Fibroblast of skin of back (primary cell): ENCODE data around the gene TMEM52B.
"Not testable (repeated sequence)": the region's sequence is repeated elsewhere in the genome, so short reads cannot be mapped to it uniquely, and the experiment has no call there.

Source experiments
- DNase-seq: peaks from one replicate; pipeline ENCODE4 v3.0.0-alpha.2; 2013

Gene TMEM52B

GRCh38 chr12:10211940-10212738, 33.3 kb downstream of the TMEM52B start:
- peak; percentile 99 for DNase-seq

GRCh38 chr12:10212739-10213131, 33.9 kb downstream of the TMEM52B start, which contains the start of gene GABARAPL1:
GABARAPL1 (plus strand) TSS chr12:10212877; CDS start chr12:10213130, 253 bp downstream.
- DNase-seq, result peak; percentile 76

- DNase-seq, result peak; percentile 62
Measured at GRCh38 chr12:10213168-10214135, 34.6 kb downstream of the TMEM52B start.

DNA sequence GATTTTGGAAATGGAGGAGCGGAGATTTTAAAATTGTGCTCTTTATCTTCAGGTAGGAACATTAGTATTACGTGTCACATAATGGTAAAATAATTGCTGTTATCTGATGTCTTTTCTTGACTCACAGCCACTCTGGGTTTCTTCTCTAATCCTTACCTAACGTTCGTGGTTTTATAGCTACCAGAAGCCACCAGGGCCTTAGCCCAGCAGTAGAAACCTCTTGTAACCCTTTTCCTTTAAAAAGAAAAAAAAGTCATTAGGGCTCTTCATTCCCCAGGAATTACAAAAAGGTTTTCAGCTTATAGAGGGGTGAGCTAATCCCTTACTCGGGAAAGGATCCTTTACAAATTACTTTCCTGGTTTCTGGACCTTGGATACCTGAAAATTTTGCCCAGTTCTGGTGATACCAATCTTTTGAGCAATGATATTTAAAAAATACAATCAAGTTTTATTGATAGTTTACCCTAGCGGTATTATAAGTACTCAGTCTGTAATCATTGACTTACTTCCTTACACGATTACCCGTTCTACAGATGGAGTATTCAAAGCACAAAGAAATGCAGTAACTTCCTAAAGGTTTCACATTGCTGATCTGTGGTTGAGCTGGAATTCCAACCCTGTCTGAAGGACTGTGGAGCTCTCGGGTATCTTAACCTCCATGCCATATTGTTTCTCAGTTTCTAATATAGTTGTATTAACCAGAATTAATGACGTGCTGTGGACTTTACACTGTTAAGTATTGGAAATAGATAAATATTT, 35.5 kb downstream of the TMEM52B start:
- DNase-seq, result peak; percentile 70

DNA sequence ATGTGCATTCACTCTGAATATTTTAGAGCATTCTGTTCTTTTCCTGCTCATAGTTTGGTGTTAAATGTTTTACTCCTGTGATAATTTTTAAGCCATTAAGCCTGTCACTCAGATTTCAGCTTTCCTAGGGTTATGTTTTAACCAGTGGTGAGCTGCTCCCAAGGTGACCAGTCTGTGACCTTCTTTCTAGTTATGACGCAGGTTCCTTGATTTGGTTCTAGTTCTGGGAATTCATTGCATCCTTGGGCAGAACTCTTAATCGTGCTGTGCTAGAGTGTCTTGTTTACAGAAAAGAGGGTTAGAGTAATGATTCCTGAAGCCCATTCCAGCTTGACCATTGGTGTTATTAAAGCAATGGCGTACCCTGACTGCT, 36.0 kb downstream of the TMEM52B start:
- no peak for DNase-seq

- no peak for DNase-seq
Measured at GRCh38 chr12:10215436-10215835, 36.6 kb downstream of the TMEM52B start.

DNA sequence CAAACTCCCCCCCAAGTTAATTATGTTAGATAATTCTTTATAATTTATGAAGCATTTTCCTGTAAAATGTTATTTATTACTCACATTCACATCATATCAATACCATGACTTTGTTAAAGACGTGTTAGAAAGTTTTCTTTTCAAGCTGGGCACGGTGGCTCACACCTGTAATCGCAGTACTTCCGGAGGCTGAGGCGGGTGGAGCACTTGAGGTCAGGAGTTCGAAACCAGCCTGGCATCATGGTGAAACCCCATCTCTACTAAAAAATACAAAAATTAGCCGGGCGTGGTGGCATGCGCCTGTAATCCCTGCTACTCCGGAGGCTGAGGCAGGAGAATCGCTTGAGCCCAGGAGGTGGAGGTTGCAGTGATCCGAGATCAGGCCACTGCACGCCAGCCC, 37.1 kb downstream of the TMEM52B start:
- DNase-seq, result not testable (repeated sequence)

DNA sequence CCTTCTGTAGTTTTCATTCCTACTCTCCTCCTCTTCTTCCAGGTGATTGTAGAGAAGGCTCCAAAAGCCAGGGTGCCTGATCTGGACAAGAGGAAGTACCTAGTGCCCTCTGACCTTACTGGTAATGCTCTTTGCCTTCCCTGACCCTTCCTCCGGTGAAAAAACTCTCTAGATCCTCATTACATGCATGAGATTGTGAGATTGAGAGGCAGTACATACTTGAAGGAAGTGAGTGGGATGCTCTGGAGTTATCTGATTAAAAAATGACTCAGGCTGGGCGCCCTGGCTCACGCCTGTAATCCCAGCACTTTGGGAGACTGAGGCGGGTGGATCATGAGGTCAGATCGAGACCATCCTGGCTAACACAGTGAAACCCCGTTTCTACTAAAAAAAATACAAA, 39.2 kb downstream of the TMEM52B start:
- no peak for DNase-seq

GRCh38 chr12:10220398-10221077, 41.7 kb downstream of the TMEM52B start:
- DNase-seq, result no peak

DNA sequence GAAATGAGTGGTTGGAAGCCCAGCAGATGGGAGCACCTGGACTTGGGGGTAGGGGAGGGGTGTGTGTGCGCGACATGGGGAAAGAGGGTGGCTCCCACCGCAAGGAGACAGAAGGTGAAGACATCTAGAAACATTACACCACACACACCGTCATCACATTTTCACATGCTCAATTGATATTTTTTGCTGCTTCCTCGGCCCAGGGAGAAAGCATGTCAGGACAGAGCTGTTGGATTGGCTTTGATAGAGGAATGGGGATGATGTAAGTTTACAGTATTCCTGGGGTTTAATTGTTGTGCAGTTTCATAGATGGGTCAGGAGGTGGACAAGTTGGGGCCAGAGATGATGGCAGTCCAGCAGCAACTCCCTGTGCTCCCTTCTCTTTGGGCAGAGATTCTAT, 43.0 kb downstream of the TMEM52B start:
- no peak for DNase-seq

DNA sequence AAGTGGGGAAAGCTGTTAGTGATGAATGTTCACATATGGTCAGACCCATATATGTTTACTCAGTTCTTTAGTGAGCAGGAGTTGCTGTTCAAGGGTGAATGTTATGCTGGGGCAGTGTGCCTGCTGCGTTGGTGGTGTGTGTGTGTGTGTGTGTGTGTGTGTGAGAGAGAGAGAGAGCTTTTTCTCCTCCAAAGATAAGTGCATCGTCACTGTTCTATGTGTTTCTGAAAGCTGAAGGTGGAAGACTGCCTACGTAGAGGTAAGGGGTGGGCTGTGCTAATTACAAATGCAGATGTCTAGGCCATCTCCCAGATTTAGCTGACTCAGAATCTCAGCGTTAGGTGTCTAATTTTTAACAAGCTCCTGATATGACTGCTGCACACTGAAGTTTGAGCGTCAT, 44.4 kb downstream of the TMEM52B start:
- DNase-seq, result no peak

- not testable (repeated sequence) for DNase-seq
Measured at GRCh38 chr12:10225426-10225825, 46.6 kb downstream of the TMEM52B start.

DNA sequence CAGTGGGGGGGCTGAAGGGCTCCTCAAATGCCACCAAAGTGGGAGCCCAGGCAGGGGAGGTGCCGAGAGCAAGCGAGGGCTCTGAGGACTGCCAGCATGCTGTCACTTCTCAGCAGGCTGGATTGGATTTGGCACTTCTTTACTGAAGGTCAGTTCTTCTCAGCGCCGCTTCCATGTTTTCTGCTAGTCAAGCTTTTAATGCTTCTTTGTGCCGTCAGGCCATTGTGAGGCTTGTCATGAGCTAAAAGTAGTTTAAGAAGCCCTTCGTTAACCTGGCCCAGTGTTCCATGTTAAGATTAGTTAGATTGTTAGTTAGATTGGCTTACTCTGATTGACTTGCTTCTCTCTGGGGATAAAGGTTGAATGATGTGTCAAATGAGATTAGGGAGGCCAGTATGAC, 47.3 kb downstream of the TMEM52B start:
- no peak for DNase-seq

GRCh38 chr12:10226731-10227130, 47.9 kb downstream of the TMEM52B start:
- DNase-seq, result no peak

GRCh38 chr12:10227648-10228047, 48.8 kb downstream of the TMEM52B start:
- no peak for DNase-seq

DNA sequence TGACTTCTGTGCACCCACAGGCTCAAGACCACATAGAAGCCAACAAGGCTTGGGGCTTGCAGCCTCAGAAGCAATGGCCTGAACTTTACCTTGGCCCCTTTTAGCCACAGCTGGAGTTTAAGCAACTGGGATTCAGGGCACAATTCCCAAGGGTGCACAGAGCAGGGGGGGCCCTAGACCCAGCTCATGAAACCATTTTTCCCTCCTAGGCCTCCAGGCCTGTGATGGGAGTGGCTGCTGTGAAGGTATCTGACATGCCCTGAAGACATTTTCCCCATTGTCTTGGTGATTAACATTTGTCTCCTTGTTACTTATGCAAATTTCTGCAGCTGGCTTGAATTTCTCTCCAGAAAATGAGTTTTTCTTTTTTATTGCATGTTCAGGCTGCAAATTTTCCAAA, 55.7 kb downstream of the TMEM52B start:
- no peak for DNase-seq

- DNase-seq, result peak; percentile 27
Measured at GRCh38 chr12:10235761-10236631, 57.2 kb downstream of the TMEM52B start.

DNA sequence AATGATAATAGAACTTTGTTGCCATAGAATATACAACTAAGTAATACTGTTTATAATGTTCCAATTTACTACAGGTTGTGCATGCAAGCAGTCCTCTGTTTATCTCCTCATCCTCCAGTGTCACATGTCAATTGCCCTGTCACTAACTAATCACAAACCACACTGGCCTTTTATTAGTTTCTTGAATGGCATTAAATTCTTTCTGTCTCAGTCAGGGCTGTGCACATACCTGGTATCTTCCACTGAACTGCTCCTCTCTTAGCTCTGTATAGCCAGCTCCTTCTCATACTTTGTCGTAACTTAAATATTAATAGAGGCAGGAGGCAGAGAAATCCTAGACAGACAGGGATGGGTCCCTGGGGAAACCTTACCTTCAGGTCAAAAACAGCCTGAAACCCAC, 57.9 kb downstream of the TMEM52B start:
- no peak for DNase-seq

DNA sequence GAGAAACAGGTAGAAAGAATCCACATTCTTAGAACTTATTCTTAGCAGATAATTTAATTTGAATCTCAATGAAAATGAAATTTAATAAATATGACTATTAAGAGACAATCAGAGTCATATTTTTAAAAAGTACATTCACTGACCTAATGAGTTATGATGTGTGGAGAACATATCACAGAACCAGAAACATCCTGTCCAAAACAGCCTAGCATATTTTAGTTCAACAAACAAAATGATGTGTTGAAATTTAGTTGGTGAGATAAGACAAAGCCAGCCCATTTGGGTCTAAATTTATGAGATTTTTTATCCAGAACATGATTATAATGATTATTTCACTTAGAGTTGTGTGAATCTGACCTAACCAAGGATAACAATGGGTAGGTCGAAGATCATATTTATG, 59.7 kb downstream of the TMEM52B start:
- DNase-seq, result no peak

DNA sequence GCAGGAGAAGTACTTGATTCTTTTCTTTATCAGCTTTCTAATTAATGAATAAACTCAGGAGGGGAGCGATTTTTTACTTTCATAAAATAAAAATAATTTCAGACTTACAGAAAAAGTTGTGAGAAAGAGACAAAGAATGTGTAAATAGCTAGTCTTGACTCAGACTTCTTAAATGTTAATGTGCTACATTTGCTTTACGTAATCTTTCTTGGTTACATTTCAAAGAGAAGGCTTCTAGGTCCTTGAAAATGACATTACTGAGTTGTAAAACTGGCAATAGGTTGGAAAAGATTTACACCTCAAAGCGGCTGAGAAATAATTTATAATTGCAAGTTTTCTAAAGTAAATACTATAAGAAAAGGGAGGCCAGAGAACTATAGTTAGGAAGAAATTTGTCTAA, 62.5 kb downstream of the TMEM52B start:
- DNase-seq, result no peak
